Posterior cingulate gyrus (tissue), 11 donors: ENCODE data around the gene ZKSCAN5.
"Not testable (repeated sequence)": the region's sequence is repeated elsewhere in the genome, so short reads cannot be mapped to it uniquely, and the experiment has no call there.

Experiments
- DNase-seq, 10 donors: peaks; one replicate each; pipeline versions ENCODE4 v3.0.0 to v3.0.0-alpha.2; 2020 to 2021; ENCODE audit warnings: mixed read lengths in 3 of 10
- intact Hi-C: fragments of 100-400 bp; cut with DNase I; formaldehyde crosslinking; loops from one replicate; pipeline ENCODE4 v1.15.1; 2023

The ZKSCAN5 gene

DNA sequence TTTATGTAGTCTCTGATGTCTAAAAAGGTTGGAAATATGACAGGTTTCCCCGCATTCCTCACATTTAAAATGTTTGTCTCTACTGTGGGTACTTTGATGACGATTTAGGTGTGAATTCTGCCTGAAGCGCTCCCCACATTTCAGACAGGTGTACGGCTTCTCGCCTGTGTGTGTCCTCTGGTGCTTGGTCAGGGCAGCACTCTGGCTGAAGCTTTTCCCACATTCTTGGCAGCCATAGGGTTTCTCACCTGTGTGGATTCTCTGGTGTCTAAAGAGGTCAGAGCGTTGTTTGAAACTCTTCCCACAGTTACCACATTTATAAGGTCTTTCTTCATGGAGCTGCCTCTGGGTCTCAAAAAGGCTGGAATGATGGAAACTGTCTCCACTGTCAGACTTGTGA, 10.6 kb upstream of the ZKSCAN5 start:
- intact Hi-C loops = no loop called here

DNA sequence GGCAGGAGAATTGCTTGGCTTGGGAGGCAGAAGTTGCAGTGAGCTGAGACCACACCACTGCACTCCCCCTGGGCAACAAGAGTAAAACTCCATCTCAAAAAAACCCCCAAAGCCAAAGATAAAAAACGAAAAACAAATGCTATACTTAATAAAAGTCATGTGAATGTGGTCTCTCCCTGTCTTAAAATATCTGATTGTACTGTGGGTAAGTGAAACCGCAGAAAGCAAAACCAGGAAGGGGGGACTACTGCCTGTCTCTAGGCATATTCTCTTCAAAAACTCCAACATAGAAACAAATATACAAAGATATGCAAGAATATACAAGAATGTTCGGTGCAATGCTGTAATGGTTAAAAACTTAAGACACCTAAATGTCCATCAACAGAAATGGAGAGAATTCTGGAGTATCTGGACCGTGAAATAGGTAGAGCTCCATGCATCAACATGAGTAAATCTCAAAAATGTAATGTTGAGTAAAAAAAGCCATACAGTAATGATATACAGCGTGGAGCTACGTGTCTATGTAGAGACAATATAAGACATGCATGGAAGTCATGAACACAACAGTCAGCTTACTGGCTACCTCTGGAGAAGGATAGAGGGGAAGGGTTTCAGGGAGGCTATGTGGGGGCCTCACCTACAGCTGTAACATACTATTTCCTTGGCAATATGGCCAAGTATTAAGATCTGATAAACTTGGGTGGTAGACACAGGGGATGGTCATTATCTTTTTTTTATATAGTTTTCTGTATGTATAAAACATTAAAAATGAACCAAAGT, 6.5 kb upstream of the ZKSCAN5 start:
- peak in 1 of 10 donors; percentile 7 for DNase-seq
- intact Hi-C loops = no loop called here

More for the DNA sequence above, 10.6 kb upstream of the ZKSCAN5 start:
- peak in 1 of 10 donors; percentile 27 for DNase-seq

DNA sequence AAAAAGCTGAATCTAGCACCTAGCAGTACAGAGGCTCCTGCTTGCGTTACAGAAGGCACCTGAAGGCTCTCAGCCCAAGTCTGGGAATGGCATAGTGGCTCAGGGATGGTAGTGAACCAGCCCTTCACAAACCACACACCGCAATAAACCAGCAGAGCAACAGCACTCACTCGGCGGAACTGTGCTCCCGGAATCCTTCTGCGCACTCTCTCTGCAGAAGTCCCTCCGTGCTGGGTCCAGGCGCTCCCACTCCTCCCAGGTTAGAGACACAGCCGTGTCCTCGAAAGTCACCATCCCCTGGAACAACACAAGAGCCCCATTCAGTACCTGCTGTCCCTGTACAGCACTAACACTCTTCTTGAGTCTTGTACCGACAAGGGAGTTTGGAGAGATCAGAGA, 5.9 kb upstream of the ZKSCAN5 start:
- intact Hi-C loops = no loop called here
- peak in 1 of 10 donors; percentile 45 for DNase-seq

DNA sequence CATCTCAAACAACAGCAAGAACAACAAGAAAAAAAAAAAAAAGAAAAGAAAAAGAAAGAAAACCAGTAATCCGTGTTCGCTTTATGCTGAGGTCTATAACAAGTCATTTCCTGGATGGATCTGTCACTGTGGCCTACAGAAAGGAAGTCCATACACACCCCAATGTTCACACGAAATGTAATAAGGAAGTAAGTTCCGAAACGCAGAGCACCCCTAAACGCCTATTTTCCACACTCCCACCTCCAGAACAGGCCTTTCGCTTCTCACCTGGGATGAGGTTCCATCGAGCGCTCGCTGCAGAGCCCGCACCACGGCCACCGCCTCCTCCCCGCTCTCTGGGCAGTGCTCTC, 5.1 kb upstream of the ZKSCAN5 start:
- intact Hi-C loops = no loop called here
- no peak for DNase-seq

DNA sequence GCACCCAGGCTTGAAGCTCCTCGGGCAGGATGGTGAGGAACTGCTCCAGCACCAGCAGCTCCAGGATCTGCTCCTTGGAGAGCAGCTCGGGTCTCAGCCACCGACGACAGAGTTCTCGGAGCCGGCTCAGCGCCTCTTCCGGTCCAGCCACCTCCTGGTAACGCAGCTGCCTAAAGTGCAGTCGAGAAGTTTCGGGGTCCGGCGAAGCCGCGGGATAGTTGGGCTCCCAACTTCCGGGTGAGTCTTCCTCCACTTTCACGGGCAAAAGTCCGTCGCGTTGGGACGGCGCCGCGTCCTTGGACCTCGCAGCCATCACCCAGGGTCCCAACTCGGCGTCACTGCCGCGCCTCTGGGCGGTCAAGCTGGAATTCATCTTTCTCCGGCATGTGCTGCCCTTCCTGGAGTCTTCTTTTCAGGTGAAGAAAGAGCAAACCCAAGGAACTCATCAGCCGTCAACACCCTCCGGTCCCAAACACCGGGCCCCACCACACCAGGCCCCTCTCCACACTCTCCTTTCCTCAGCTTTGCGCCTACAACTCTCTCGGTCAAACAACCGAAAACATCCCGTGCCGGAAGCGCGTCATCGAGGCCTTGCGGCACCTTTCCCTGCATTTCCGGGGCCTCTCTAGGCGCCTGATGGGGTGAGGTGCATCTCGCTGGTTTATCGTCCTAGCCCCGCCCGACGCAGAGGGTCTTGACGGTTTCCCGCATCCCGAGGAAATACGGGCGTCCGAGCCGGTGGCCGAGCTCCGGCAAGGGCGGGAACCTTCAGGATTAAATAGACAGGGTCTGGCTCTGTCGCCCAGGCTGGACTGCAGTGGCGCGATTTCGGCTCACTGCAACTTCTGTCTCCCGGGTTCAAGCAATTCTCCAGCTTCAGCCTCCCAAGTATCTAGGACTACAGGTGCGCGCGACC, 4.5 kb upstream of the ZKSCAN5 start, which contains the start of gene ZNF394:
ZNF394 (minus strand) TSS at position 561 of the 916 bp plus-strand sequence; CDS start at position 373, 188 bp downstream.
- DNase-seq = peak; percentile 86 to 99 (median 93)
- intact Hi-C loops = loop anchor here (1.0 kb wide), 1 partner anchor 28 kb away; the partner anchor contains the start of gene ZNF789

DNA sequence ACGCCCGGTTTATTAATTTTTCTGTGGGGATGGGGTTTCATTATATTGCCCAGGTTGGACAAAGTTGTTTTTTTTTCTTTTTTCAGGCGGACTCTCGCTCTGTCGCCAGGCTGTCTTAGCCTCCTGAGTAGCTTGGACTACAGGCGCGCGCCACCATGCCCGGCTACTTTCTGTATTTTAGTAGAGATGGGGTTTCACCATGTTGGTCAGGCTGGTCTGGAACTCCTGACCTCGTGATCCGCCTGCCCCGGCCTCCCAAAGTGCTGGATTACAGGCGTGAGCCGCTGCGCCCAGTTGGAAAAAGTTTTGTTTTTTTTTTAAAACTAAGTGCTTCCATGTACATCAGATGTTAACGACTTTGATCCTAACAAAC, 3.8 kb upstream of the ZKSCAN5 start:
- DNase-seq = peak in 1 of 10 donors; percentile 2
- intact Hi-C loops = loop anchor here (1.0 kb wide), 1 partner anchor 28 kb away; the partner anchor contains the start of gene ZNF789

DNA sequence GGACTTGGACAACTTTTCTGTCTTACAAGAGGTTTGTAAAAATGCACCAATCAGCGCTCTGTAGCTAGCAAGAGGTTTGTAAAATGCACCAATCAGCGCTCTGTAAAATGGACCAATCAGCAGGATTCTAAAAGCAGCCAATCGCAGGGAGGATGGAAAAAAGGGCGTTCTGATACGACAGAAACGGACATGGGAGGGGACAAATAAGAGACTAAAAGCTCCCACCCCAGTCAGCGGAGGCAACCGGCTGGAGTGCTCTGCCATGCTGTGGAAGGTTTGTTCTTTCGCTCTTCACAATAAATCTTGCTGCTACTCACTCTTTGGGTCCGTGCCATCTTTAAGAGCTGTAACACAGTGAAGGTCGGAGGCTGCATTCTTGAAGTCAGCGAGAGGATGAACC, 3.2 kb upstream of the ZKSCAN5 start:
- intact Hi-C loops, DNase-seq: not testable (repeated sequence)

DNA sequence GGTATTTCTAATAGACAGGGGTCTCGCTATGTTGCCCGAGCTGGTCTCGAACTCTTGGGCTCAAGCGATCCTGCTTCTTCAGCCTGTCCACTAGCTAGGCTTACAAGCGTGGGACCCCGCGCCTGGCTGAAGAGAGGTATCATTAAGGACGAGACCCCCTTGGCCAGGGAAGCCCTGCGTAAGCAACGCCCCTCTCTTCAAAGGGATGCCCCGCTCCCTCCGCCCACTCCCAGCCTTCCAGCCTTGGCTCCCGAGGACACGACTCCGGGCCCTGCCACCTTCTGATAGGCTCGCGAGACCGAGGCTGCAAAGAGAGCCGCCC, 220 bp upstream of the ZKSCAN5 start:
- intact Hi-C loops = loop anchor here (1.0 to 2.0 kb wide), 2 partner anchors 32 to 49 kb away; partner anchors contain the start of genes FAM200A and ZNF789
- DNase-seq = peak in 4 of 10 donors; percentile 98 to 100 (median 100)

DNA sequence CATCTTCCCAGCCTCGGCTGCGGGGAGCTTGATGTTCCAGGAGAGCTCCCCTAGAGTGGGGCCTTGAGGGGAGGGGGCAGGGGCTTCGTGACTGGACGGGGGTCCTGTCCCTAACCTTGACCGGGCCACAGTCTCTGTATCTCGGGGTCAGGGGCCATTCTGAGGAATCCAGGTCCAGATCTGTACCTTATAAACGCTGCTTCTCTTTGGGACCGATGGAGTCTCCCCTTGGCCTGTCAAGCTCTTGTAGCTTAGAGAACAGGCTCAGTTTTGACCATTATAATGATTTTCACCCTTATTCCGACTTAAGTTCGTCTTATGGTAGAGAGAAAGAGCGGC, 831 bp downstream of the ZKSCAN5 start:
- intact Hi-C loops = loop anchor here (2.0 kb wide), 1 partner anchor 48 kb away; the partner anchor contains the start of gene FAM200A
- DNase-seq = no peak

DNA sequence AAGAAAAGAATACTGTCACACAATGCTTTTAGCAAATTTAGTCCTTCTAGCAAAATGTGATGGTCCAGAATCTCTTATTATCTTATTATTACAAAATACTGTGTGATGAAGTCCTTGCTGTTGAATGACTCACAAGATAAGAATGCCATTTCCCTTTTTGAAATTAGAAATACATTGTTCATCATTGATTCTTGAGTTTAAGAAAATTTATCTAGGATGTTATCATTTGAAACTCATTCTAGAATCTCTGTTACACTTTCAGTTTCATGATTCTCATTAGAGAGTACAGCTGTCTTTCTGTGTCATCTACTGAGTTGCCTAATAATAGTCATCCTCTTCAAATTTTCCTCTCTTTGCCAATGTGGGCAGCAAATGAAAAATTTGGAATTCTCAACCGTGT, 9.6 kb downstream of the ZKSCAN5 start:
- intact Hi-C loops = no loop called here
- DNase-seq = no peak

DNA sequence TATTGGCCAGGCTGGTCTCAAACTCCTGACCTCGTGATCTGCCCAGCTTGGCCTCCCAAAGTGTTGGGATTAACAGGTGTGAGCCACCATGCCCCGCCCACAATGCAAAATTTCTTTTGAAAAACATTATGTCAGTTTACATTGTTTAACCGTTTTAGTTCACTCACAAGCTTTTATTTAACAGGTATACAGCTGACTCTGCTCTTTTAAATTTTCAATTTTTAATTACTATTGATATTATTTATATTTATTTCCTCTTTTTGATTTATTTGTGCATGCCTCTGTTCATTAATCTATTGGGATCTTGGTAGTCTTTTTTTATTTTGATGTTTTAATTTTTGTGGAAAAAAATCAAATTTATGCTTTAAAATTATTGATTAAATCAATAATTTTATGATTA, 16.9 kb downstream of the ZKSCAN5 start:
- DNase-seq = no peak
- intact Hi-C loops = no loop called here

DNA sequence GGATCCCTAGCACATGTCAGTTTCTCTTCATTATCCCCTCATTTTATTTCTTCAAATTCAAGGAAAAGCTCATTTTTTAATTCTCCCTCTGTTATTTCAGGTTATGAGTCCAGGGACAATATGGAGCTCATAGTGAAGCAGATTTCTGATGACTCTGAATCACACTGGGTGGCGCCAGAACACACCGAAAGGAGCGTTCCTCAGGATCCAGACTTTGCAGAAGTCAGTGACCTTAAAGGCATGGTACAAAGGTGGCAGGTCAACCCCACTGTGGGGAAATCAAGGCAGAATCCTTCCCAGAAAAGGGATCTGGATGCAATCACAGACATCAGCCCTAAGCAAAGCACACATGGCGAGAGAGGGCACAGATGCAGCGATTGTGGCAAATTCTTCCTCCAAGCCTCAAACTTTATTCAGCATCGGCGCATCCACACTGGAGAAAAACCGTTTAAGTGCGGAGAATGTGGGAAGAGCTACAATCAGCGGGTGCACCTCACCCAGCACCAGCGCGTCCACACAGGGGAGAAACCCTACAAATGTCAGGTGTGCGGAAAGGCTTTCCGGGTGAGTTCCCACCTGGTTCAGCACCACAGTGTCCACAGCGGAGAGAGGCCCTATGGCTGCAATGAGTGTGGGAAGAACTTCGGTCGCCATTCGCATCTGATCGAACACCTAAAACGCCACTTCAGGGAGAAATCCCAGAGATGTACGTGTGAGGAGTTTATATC, 21.4 kb downstream of the ZKSCAN5 start:
- DNase-seq = no peak
- intact Hi-C loops = no loop called here

DNA sequence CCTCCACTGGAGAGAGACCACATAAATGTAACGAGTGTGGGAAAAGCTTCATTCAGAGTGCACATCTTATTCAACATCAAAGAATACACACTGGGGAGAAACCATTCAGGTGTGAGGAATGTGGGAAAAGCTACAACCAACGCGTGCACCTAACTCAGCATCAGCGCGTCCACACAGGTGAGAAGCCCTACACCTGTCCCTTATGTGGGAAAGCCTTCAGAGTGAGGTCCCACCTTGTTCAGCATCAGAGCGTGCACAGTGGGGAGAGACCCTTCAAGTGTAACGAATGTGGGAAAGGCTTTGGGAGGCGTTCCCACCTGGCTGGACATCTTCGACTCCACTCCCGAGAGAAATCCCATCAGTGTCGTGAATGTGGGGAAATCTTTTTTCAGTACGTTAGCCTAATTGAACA, 26.9 kb downstream of the ZKSCAN5 start:
- intact Hi-C loops = no loop called here
- no peak for DNase-seq

DNA sequence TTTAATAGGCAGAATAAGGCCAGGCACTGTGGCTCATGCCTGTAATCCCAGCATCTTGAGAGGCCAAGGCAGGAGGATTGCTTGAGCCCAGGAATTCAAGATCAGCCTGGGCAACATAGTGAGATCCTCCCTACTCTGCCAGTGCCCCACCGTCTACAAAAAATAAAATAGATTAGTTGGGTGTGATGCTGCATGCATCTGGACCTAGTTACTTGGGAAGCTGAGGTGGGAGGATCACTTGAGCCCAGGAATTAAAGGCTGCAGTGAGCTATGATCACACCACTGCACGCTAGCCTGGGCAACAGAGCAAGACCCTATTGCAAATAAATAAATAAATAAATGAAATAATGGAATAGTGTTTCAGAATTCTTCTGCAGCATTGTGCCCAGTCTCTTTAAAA, 31.2 kb downstream of the ZKSCAN5 start:
- no peak for DNase-seq

DNA sequence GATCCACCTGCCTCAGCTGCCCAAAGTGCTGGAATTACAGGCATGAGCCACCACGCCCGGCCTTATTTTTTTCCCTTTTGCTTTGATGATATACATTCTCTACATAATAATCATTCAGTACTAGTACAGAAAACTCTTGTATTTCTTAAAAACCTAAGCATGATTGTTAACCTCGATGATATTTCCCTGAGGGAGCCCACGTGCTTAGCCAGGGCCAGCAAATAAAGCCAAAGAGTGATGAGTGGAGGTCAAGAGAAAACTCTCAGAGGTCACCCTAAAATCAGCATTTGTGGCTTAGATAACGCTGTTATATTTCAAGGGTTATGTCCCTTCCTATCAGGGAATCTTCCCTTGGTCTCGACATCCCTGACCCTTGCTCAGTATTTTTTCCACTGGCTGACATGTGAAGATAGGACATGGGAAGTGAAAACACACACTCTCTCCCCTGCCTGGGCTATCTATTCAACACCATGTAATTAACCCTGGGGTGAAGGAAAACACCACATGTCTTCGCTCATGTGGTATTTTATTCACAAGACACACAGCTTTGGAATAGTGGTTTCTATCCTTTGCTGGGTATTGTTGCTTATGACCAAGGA, 34.9 kb downstream of the ZKSCAN5 start:
- DNase-seq = no peak
- intact Hi-C loops = no loop called here

More for the DNA sequence above, 31.2 kb downstream of the ZKSCAN5 start:
- intact Hi-C loops = no loop called here

DNA sequence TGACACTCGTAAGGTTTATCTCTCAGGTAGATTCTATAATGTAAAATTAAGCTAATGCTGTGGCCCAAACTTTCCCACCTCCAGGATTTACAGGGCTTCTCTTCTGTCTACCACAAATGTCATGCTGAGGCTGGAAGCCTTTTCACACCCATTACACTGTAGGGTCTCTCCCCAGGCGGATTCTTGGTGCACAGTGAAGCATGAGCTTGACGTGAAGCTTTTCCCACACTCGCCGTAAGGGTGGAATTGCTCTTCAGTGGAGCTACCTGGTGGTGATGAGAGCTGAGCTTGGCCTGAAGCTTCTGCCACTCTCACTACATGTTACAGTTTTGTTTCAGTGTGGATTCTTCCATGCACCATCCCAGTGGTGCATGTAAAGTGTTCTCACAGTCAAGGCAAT, 36.1 kb downstream of the ZKSCAN5 start:
- intact Hi-C loops = no loop called here
- DNase-seq = no peak

DNA sequence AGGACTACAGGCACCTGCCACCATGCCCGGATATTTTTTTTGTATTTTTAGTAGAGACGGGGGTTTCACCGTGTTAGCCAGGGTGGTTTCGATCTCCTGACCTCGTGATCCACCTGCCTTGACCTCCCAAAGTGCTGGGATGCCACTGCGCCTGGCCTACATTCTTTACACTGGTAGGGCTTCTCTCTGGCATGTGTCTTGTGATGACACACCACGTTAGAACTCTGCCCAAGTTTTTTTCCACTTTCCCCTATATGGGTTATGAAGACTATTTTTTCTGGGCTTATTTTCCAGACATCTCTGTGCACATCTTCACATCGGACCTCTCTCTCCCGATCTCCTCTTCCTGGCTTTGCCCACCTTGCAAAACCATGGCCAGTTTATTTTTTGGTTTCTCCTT, 36.8 kb downstream of the ZKSCAN5 start:
- intact Hi-C loops = no loop called here
- DNase-seq = no peak

DNA sequence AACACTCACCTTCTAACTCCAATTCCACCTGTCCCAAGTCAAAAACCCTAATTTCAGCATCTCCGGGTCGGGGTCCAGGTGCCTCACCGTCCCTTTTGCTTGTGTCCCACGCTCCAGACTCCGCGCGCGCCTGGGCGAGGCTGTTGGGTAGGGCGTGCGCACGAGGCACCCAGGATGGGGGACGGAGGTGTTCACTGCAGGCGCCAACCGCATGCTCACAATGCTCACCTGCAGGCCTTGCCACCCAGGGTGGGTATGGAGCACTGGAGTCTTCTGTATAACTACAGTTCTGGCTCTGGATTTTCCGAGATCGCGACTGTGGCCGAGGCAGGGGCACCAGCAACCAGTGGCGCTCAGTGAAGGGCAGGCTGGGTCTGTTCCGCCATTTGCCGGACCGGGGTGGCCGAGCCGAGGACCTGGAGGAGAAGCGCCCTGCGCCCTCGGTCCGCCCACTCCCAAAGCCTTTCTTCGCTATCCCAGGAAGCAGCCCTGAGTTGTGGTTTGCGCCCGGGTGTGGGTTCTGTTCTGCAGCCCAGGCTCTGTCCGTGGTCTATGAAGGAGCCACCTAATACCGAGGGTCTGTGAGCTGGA, 38.7 kb downstream of the ZKSCAN5 start:
- DNase-seq = no peak
- intact Hi-C loops = no loop called here

DNA sequence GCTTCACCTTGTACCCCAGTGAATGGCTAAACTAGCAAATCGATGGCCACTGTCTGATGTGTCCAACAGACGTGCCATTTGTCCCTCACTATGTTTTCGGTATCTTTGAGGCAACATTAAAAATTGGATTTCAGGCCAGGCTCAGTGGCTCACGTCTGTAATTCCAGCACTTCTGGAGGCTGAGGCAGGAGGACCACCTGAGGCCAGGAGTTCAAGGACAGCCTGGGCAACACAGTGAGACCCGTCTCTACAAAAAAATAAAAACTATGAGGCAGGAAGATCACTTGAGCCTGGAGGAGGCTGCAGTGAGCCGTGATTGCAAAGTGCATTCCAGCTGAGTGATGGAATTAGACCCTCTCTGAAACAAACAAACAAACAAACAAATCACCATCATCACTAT, 39.5 kb downstream of the ZKSCAN5 start:
- DNase-seq = no peak
- intact Hi-C loops = no loop called here

DNA sequence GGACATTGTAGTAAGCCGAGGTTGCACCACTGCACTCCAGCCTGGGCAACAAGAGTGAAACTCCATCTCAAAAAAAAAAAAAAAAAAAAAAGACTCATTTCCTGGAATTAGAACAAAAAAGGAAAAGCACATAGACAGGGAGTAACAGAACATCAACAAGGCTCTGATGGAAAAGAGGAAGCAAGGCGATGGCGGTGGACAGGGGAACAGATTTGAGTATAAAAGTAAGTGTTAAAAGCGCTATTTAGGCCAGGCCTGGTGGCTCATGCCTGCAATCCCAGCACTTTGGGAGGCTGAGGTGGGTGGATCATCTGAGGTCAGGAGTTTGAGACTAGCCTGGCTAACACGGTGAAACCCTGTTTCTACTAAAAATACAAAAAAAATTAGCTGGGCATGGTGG, 40.8 kb downstream of the ZKSCAN5 start:
- intact Hi-C loops, DNase-seq: not testable (repeated sequence)
